Erythroblast (primary cell): ENCODE results near the gene ADAM17.

ENCODE experiments used
- GATA1 ChIP-seq: IDR thresholded peaks from 2 replicates; pipeline ENCODE4 v1.6.1; 2011; ENCODE audit warnings: low read depth, mild to moderate bottlenecking, control low read depth, low read length, moderate library complexity
- POLR2A ChIP-seq: IDR thresholded peaks from 2 replicates; pipeline ENCODE4 v1.6.1; 2011; ENCODE audit warnings: mild to moderate bottlenecking, low read length

DNA sequence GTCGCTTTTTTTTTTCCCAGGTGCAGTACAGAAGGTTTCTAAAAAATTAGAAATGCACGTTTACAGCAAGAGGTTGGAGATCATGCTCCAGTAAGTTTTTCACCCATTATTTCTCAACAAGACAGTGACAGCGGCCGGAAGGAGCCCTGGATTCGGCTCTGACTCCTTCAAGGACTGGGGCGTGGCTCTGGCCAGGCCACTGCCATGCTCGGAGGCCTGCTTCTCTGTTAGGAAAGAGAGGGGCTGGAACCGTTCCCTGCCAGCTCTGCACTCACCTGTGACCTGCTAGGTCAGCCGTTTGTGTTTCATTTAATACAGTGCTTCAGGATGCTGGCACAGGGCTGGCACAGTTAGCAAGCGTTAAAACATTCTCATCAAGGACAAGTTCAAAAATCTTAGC is 87.9 kb downstream of the ADAM17 start:
- TF ChIP-seq POLR2A (no peak), GATA1 (no peak)
